Measurements from ENCODE around the gene MCF2L.

DNA sequence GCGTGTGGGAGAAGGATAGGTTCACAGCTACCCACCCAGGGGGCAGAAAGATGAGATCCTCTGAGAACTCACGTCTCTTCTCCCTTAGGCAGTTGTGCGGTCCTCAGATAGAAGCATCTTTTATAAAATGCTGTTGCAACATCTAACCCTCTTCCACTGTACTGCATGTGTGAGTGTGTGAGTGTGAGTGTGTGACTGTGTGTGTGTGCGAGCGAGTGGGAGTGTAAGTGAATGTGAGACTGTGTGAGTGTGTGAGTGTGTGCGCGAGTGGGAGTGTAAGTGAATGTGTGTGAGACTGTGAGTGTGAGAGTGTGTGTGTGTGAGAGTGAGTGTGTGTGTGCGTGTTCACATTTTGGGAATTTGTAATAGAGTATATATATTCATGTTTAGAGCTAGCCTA is 81.0 kb downstream of the MCF2L start:
- TF ChIP-seq, protein P1, sequence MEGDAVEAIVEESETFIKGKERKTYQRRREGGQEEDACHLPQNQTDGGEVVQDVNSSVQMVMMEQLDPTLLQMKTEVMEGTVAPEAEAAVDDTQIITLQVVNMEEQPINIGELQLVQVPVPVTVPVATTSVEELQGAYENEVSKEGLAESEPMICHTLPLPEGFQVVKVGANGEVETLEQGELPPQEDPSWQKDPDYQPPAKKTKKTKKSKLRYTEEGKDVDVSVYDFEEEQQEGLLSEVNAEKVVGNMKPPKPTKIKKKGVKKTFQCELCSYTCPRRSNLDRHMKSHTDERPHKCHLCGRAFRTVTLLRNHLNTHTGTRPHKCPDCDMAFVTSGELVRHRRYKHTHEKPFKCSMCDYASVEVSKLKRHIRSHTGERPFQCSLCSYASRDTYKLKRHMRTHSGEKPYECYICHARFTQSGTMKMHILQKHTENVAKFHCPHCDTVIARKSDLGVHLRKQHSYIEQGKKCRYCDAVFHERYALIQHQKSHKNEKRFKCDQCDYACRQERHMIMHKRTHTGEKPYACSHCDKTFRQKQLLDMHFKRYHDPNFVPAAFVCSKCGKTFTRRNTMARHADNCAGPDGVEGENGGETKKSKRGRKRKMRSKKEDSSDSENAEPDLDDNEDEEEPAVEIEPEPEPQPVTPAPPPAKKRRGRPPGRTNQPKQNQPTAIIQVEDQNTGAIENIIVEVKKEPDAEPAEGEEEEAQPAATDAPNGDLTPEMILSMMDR (conservative IDR thresholded peaks at IDR 0.05; ENCODE audit: low read depth, low read length), result no peak
- TF ChIP-seq EZH2 (IDR thresholded peaks at IDR 0.05; ENCODE audit: borderline replicate concordance, low read depth, low read length, poor library complexity, severe bottlenecking), result no peak
